Fibroblast of lung (primary cell): ENCODE results near the gene PTHLH. TPM values are rescaled to one million over a fixed set of nuclear protein-coding genes. Genes with fewer than 3 reads are reported as not detected.

Source experiments
- DNase-seq, 2 donors: peaks; one replicate each; pipeline versions ENCODE4 v3.0.0 to v3.0.0-alpha.2; 2010; ENCODE audit warnings: low read depth in 2 of 2
- H2AFZ ChIP-seq: 2 replicates; pipeline ENCODE4 v1.5.1; 2012; ENCODE audit warnings: low read length, control low read depth, inconsistent platforms
- H3K27ac ChIP-seq: 2 replicates; pipeline ENCODE4 v1.5.1; 2011; ENCODE audit warnings: low read length, control low read depth; ENCODE audit not compliant: insufficient read depth
- H3K27me3 ChIP-seq: 2 replicates; pipeline ENCODE4 v1.5.1; 2011; ENCODE audit warnings: mild to moderate bottlenecking, low read length; ENCODE audit not compliant: control insufficient read depth, insufficient read depth
- H3K36me3 ChIP-seq: 2 replicates; pipeline ENCODE4 v1.5.1; 2011; ENCODE audit warnings: low read length; ENCODE audit not compliant: control insufficient read depth, insufficient read depth
- H3K4me1 ChIP-seq: 2 replicates; pipeline ENCODE4 v1.5.1; 2011; ENCODE audit warnings: low read length; ENCODE audit not compliant: control insufficient read depth, insufficient read depth; ENCODE audit errors: extremely low read depth
- H3K4me2 ChIP-seq: 2 replicates; pipeline ENCODE4 v1.5.1; 2011; ENCODE audit warnings: low read length, control low read depth; ENCODE audit not compliant: insufficient read depth; ENCODE audit errors: extremely low read depth
- H3K4me3 ChIP-seq, 4 experiments: fragments of 200-600 bp in 1 of 4; sonication (generic) in 1 of 4; replicated peaks in 1 of 4; 2 replicates each; pipeline ENCODE4 v1.5.1; 2011 to 2016; ENCODE audit warnings: low read length in 4 of 4, low read depth in 3 of 4, mild to moderate bottlenecking in 3 of 4, control low read depth in 2 of 4, inconsistent platforms in 1 of 4, mixed read lengths in 1 of 4; ENCODE audit not compliant: insufficient read depth in 1 of 4; ENCODE audit errors: control extremely low read depth in 1 of 4
- H3K79me2 ChIP-seq: 2 replicates; pipeline ENCODE4 v1.5.1; 2012; ENCODE audit warnings: mild to moderate bottlenecking, low read length, inconsistent platforms; ENCODE audit not compliant: control insufficient read depth, insufficient read depth
- H3K9ac ChIP-seq: 2 replicates; pipeline ENCODE4 v1.5.1; 2011; ENCODE audit warnings: mild to moderate bottlenecking, low read length, control low read depth; ENCODE audit not compliant: insufficient read depth
- H3K9me3 ChIP-seq: 2 replicates; pipeline ENCODE4 v1.5.1; 2012; ENCODE audit warnings: low read depth, low read length; ENCODE audit not compliant: control insufficient read depth, insufficient read depth
- H4K20me1 ChIP-seq: 2 replicates; pipeline ENCODE4 v1.5.1; 2011; ENCODE audit warnings: low read length; ENCODE audit not compliant: control insufficient read depth, insufficient read depth; ENCODE audit errors: extremely low read depth
- CTCF ChIP-seq, 2 donors: IDR thresholded peaks in 1 of 2; conservative IDR thresholded peaks in 1 of 2; 1 replicate in 1 of 2; 2 replicates in 1 of 2; pipeline ENCODE4 v1.5.1; 2011 to 2012; ENCODE audit warnings: low read length in 2 of 2, control low read depth in 1 of 2, inconsistent platforms in 1 of 2, low read depth in 1 of 2, mild to moderate bottlenecking in 1 of 2
- EZH2 ChIP-seq: IDR thresholded peaks from 2 replicates; pipeline ENCODE4 v1.5.1; 2012; ENCODE audit warnings: low read length, control low read depth, mild to moderate bottlenecking; ENCODE audit errors: missing control alignments
- polyA plus RNA-seq, 2 donors: library from polyadenylated mRNA; depleted of rRNA in 1 of 2; stranded (reverse) in 1 of 2; unstranded in 1 of 2; fragments of >200 nt; gene quantifications; 2 replicates each; pipeline ENCODE4 v1.2.1, GENCODE V29; 2011 to 2012; ENCODE audit warnings: missing spikeins in 1 of 2
- total RNA-seq: library from RNA; depleted of rRNA; stranded (reverse); fragments of >200 nt; gene quantifications from 2 replicates; pipeline ENCODE4 v1.2.1, GENCODE V29; 2014

Gene PTHLH
- total and polyA plus RNA-seq, 2 donors (not counting 1 experiment from before 2014, with no cell fraction given): 1.1 to 1.8 TPM

- DNase-seq: peak in 1 of 2 donors; percentile 88
- H3K9ac ChIP-seq: no peak overlapping the region
- H3K4me1 ChIP-seq: no peaks in the 10 kb centered on the region
- no peaks in the 10 kb centered on the region for H3K79me2 ChIP-seq
- H3K27ac ChIP-seq: no peak overlapping the region
- no peaks in the 10 kb centered on the region for H3K9me3 ChIP-seq
- no peaks in the 10 kb centered on the region for H3K27me3 ChIP-seq
- H3K4me2 ChIP-seq: no peak overlapping the region
- no peak overlapping the region for H2AFZ ChIP-seq
- no peaks in the 10 kb centered on the region for H3K36me3 ChIP-seq
- H4K20me1 ChIP-seq: no peaks in the 10 kb centered on the region
- TF ChIP-seq CTCF (conservative IDR thresholded peaks at IDR 0.05 in 1 of 2, IDR thresholded peaks at IDR 0.05 in 1 of 2; ENCODE audit: low read depth in 1 of 2, low read length in 2 of 2) (no peak), EZH2 (no peak)
- no peak overlapping the region for H3K4me3 ChIP-seq
These were observed 27.0 kb upstream of the PTHLH start for GRCh38 chr12:27999521-27999920.

- H3K4me2 ChIP-seq: no peak overlapping the region
- H3K36me3 ChIP-seq: no peaks in the 10 kb centered on the region
- no peaks in the 10 kb centered on the region for H4K20me1 ChIP-seq
- no peaks in the 10 kb centered on the region for H3K79me2 ChIP-seq
- no peak for TF ChIP-seq CTCF (conservative IDR thresholded peaks at IDR 0.05 in 1 of 2, IDR thresholded peaks at IDR 0.05 in 1 of 2; ENCODE audit: low read depth in 1 of 2, low read length in 2 of 2)
- no peak for TF ChIP-seq EZH2
- H3K27me3 ChIP-seq: no peaks in the 10 kb centered on the region
- no peak for DNase-seq
- no peak overlapping the region for H2AFZ ChIP-seq
- no peaks in the 10 kb centered on the region for H3K9me3 ChIP-seq
- H3K27ac ChIP-seq: no peak overlapping the region
- no peak overlapping the region for H3K9ac ChIP-seq
- H3K4me3 ChIP-seq: no peak overlapping the region
- no peaks in the 10 kb centered on the region for H3K4me1 ChIP-seq
These were observed 26.1 kb upstream of the PTHLH start for GRCh38 chr12:27998658-27999057.

GRCh38 chr12:27998170-27998569 is 25.6 kb upstream of the PTHLH start:
- no peaks in the 10 kb centered on the region for H3K9me3 ChIP-seq
- TF ChIP-seq EZH2 (no peak), CTCF (conservative IDR thresholded peaks at IDR 0.05 in 1 of 2, IDR thresholded peaks at IDR 0.05 in 1 of 2; ENCODE audit: low read depth in 1 of 2, low read length in 2 of 2) (no peak)
- no peak overlapping the region for H2AFZ ChIP-seq
- H3K4me3 ChIP-seq: no peak overlapping the region
- no peaks in the 10 kb centered on the region for H3K4me1 ChIP-seq
- no peaks in the 10 kb centered on the region for H3K79me2 ChIP-seq
- no peak overlapping the region for H3K27ac ChIP-seq
- H4K20me1 ChIP-seq: no peaks in the 10 kb centered on the region
- no peaks in the 10 kb centered on the region for H3K36me3 ChIP-seq
- no peak overlapping the region for H3K9ac ChIP-seq
- H3K4me2 ChIP-seq: no peak overlapping the region
- H3K27me3 ChIP-seq: no peaks in the 10 kb centered on the region
- DNase-seq: no peak
